Measurements from ENCODE around the gene RFX6.

Gene RFX6

GRCh38 chr6:116902634-116903033, 25.6 kb downstream of the RFX6 start:
- no peak for DNase-seq

- DNase-seq, result no peak
Measured at GRCh38 chr6:116922853-116923548, 46.0 kb downstream of the RFX6 start.

- no peak for DNase-seq
Measured at GRCh38 chr6:116924245-116924644, 47.2 kb downstream of the RFX6 start.

GRCh38 chr6:116925088-116925794, 48.2 kb downstream of the RFX6 start:
- DNase-seq, result no peak

- no peak for DNase-seq
Measured at GRCh38 chr6:116928677-116929076, 51.6 kb downstream of the RFX6 start.

- no peak for DNase-seq
Measured at GRCh38 chr6:116929825-116930224, 52.8 kb downstream of the RFX6 start.

- no peak for DNase-seq
Measured at GRCh38 chr6:116931456-116931855, 54.4 kb downstream of the RFX6 start.

- no peak for DNase-seq
Measured at GRCh38 chr6:116932496-116932895, 55.5 kb downstream of the RFX6 start.

- DNase-seq, result no peak
Measured at GRCh38 chr6:116933485-116933884, 56.4 kb downstream of the RFX6 start.

- no peak for DNase-seq
Measured at GRCh38 chr6:116938305-116938704, 61.3 kb downstream of the RFX6 start.

GRCh38 chr6:116941727-116942126, 64.7 kb downstream of the RFX6 start:
- DNase-seq, result no peak

- DNase-seq, result no peak
Measured at GRCh38 chr6:116945809-116946208, 68.8 kb downstream of the RFX6 start.

GRCh38 chr6:116948533-116949304, 71.7 kb downstream of the RFX6 start:
- no peak for DNase-seq

GRCh38 chr6:116949964-116950363, 72.9 kb downstream of the RFX6 start:
- DNase-seq, result no peak

GRCh38 chr6:116954335-116954734, 77.3 kb downstream of the RFX6 start:
- DNase-seq, result no peak

GRCh38 chr6:116954938-116955337, 77.9 kb downstream of the RFX6 start:
- DNase-seq, result no peak

GRCh38 chr6:116955773-116956172, 78.7 kb downstream of the RFX6 start:
- DNase-seq, result no peak

GRCh38 chr6:116963972-116964371, 86.9 kb downstream of the RFX6 start:
- DNase-seq, result no peak

GRCh38 chr6:116966675-116967576, 89.9 kb downstream of the RFX6 start:
- DNase-seq, result no peak

GRCh38 chr6:116969211-116969863, 92.3 kb downstream of the RFX6 start:
- no peak for DNase-seq

GRCh38 chr6:116971959-116972358, 94.9 kb downstream of the RFX6 start:
- DNase-seq, result no peak

- no peak for DNase-seq
Measured at GRCh38 chr6:116973976-116974375, 96.9 kb downstream of the RFX6 start.
